ENCODE results near the gene TRIM40. TPM values are rescaled to one million over a fixed set of nuclear protein-coding genes. Genes with fewer than 3 reads are reported as not detected.

Gene TRIM40
- total RNA-seq, 2 donors from 2014 or later: not detected

- DNase-seq (ENCODE audit: low spot score): no peak
Measured at GRCh38 chr6:30185846-30186484, 50.0 kb downstream of the TRIM40 start.

GRCh38 chr6:30188541-30188940 lies 52.6 kb downstream of the TRIM40 start:
- intact Hi-C loops (cut with DNase I): no loop called here
- no peak for DNase-seq (ENCODE audit: low spot score)

More at GRCh38 chr6:30185846-30186484, 50.0 kb downstream of the TRIM40 start:
- intact Hi-C loops (cut with DNase I): no loop called here

GRCh38 chr6:30192076-30192475 lies 56.1 kb downstream of the TRIM40 start:
- no peak for DNase-seq (ENCODE audit: low spot score)
- intact Hi-C loops (cut with DNase I): no loop called here

GRCh38 chr6:30194797-30195690 lies 59.1 kb downstream of the TRIM40 start:
- no peak for DNase-seq (ENCODE audit: low spot score)
- intact Hi-C loops (cut with DNase I): no loop called here

- no peak for DNase-seq (ENCODE audit: low spot score)
- intact Hi-C loops (cut with DNase I): no loop called here
Measured at GRCh38 chr6:30195951-30196350, 60.0 kb downstream of the TRIM40 start.

GRCh38 chr6:30196376-30196775 lies 60.4 kb downstream of the TRIM40 start:
- intact Hi-C loops (cut with DNase I): no loop called here
- DNase-seq (ENCODE audit: low spot score): no peak

Other genes with a start within 250 kb of the TRIM40 start
- gene HLA-A, start 193.6 kb upstream of the TRIM40 start, total RNA-seq: 100 to 1,000 TPM; 375 to 444 TPM
- 10 to 100 TPM; 15.5 to 17.0 TPM for gene POLR1H, start 74.9 kb upstream of the TRIM40 start, total RNA-seq
- gene PPP1R11, start 68.9 kb upstream of the TRIM40 start, total RNA-seq: 10 to 100 TPM; 45.0 to 53.4 TPM
- not detected for gene RNF39, start 60.4 kb upstream of the TRIM40 start, total RNA-seq
- gene TRIM31, start 23.1 kb upstream of the TRIM40 start, total RNA-seq: not detected
- not detected for gene TRIM10, start 25.1 kb downstream of the TRIM40 start, total RNA-seq
- gene TRIM15, start 27.4 kb downstream of the TRIM40 start, total RNA-seq: not detected
- gene TRIM26, start 77.3 kb downstream of the TRIM40 start, total RNA-seq: 10 to 100 TPM; 36.0 to 37.0 TPM
- 10 to 100 TPM; 10.1 to 12.1 TPM for gene TRIM39, start 190.8 kb downstream of the TRIM40 start, total RNA-seq
- gene RPP21, start 209.0 kb downstream of the TRIM40 start, total RNA-seq: 10 to 100 TPM; 27.9 to 30.0 TPM